SK-N-SH treated with all-trans-retinoic acid at 6 μM for 48 hours (cell line): ENCODE results near the gene SLC35D2.
A peak's percentile ranks its signal among the peaks of the same experiment; 100 is the strongest.

Source experiments
- ATAC-seq: fragments of 200-7000 bp; cut with Tn5 transposase; 3 replicates; pipeline ENCODE4 v1.9.1; 2020; ENCODE audit warnings: mild to moderate bottlenecking, moderate library complexity
- ARNTL ChIP-seq: fragments of 450-650 bp; formaldehyde crosslinking; IDR thresholded peaks from 2 replicates; pipeline ENCODE4 v1.5.0; 2020; ENCODE audit warnings: low read depth, mild to moderate bottlenecking, moderate library complexity, borderline replicate concordance
- BACH2 ChIP-seq: fragments of 250-450 bp; sonication (Bioruptor Pico); IDR thresholded peaks from 2 replicates; pipeline ENCODE4 v1.9.0; 2021; ENCODE audit warnings: mild to moderate bottlenecking, borderline replicate concordance
- CSDC2 ChIP-seq: fragments of 250-450 bp; sonication (Bioruptor Pico); IDR thresholded peaks from 2 replicates; pipeline ENCODE4 v1.5.0; 2020; ENCODE audit warnings: mild to moderate bottlenecking, moderate library complexity
- ESRRG ChIP-seq: fragments of 250-450 bp; sonication (Bioruptor Pico); IDR thresholded peaks from 2 replicates; pipeline ENCODE4 v1.6.1; 2021; ENCODE audit warnings: mild to moderate bottlenecking
- GLIS3 ChIP-seq: fragments of 250-450 bp; sonication (Bioruptor Pico); IDR thresholded peaks from 2 replicates; pipeline ENCODE4 v1.5.0; 2020; ENCODE audit warnings: mild to moderate bottlenecking, moderate library complexity
- ISL1 ChIP-seq: fragments of 250-450 bp; sonication (Bioruptor Pico); IDR thresholded peaks from 2 replicates; pipeline ENCODE4 v2.1.2; 2022; ENCODE audit warnings: mild to moderate bottlenecking, moderate library complexity
- PPARA ChIP-seq: fragments of 250-450 bp; sonication (Bioruptor Pico); IDR thresholded peaks from 2 replicates; pipeline ENCODE4 v1.5.0; 2020; ENCODE audit warnings: mild to moderate bottlenecking, borderline replicate concordance
- RARB ChIP-seq: fragments of 250-450 bp; sonication (Bioruptor Pico); IDR thresholded peaks from 2 replicates; pipeline ENCODE4 v1.8.0; 2021; ENCODE audit warnings: mild to moderate bottlenecking, moderate library complexity
- SNAI2 ChIP-seq: fragments of 250-450 bp; sonication (Bioruptor Pico); IDR thresholded peaks from 2 replicates; pipeline ENCODE4 v1.5.0; 2020; ENCODE audit warnings: mild to moderate bottlenecking, moderate library complexity
- TCF4 ChIP-seq: fragments of 250-450 bp; sonication (Bioruptor Pico); IDR thresholded peaks from 2 replicates; pipeline ENCODE4 v1.8.0; 2021; ENCODE audit warnings: mild to moderate bottlenecking, moderate library complexity, borderline replicate concordance
- TOX ChIP-seq: fragments of 250-450 bp; sonication (Bioruptor Pico); IDR thresholded peaks from 2 replicates; pipeline ENCODE4 v1.8.0; 2021; ENCODE audit warnings: mild to moderate bottlenecking, moderate library complexity, borderline replicate concordance
- ZC3H10 ChIP-seq: fragments of 250-450 bp; sonication (Bioruptor Pico); IDR thresholded peaks from 2 replicates; pipeline ENCODE4 v1.5.1; 2021; ENCODE audit warnings: mild to moderate bottlenecking, moderate library complexity
- ZFP3 ChIP-seq: fragments of 250-450 bp; sonication (Bioruptor Pico); IDR thresholded peaks from 2 replicates; pipeline ENCODE4 v1.5.0; 2020; ENCODE audit warnings: mild to moderate bottlenecking, moderate library complexity
- ZFP30 ChIP-seq: fragments of 450-650 bp; formaldehyde crosslinking; IDR thresholded peaks from 2 replicates; pipeline ENCODE4 v1.5.0; 2022; ENCODE audit warnings: mild to moderate bottlenecking, moderate library complexity
- ZNF565 ChIP-seq: fragments of 450-650 bp; formaldehyde crosslinking; conservative IDR thresholded peaks from 2 replicates; pipeline ENCODE4 v1.5.0; 2020; ENCODE audit warnings: low read depth, mild to moderate bottlenecking, moderate library complexity
- ZNF70 ChIP-seq: fragments of 450-650 bp; formaldehyde crosslinking; IDR thresholded peaks from 2 replicates; pipeline ENCODE4 v1.5.0; 2020; ENCODE audit warnings: mild to moderate bottlenecking, moderate library complexity
- ZNF8 ChIP-seq: fragments of 450-650 bp; formaldehyde crosslinking; IDR thresholded peaks from 2 replicates; pipeline ENCODE4 v1.5.0; 2020; ENCODE audit warnings: mild to moderate bottlenecking, moderate library complexity
- TF ChIP-seq, protein P1 (sequence below): fragments of 250-450 bp; sonication (Bioruptor Pico); IDR thresholded peaks from 2 replicates; pipeline ENCODE4 v1.5.0; 2020; ENCODE audit warnings: mild to moderate bottlenecking, moderate library complexity
- TF ChIP-seq, protein P2 (sequence below): fragments of 250-450 bp; sonication (Bioruptor Pico); IDR thresholded peaks from 2 replicates; pipeline ENCODE4 v1.8.0; 2020; ENCODE audit warnings: mild to moderate bottlenecking, moderate library complexity, borderline replicate concordance

The SLC35D2 gene

DNA sequence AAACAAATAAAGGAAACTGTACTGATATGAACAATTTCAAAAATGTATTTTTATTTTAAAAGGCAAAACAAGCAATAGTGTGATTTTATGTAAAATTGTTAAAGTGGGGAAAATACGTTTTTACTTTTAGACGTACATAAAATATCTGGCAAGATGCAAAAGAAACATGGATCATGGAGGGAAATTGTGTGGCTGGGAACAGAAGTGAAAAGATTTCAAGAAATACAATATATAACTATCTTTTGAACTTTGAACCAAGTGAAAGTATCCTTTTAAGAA, 36.1 kb upstream of the SLC35D2 start:
- no peak for ATAC-seq
- TF ChIP-seq ZFP3 (CRISPR knock-in tag): no peak
- TF ChIP-seq ZNF70 (CRISPR knock-in tag): no peak
- no peak for TF ChIP-seq PPARA (CRISPR knock-in tag)
- TF ChIP-seq SNAI2 (CRISPR knock-in tag): no peak
- TF ChIP-seq TCF4 (CRISPR knock-in tag): no peak
- TF ChIP-seq TOX (CRISPR knock-in tag): no peak
- TF ChIP-seq ESRRG: no peak
- no peak for TF ChIP-seq GLIS3 (CRISPR knock-in tag)
- no peak for TF ChIP-seq BACH2 (CRISPR knock-in tag)
- TF ChIP-seq, protein P1, sequence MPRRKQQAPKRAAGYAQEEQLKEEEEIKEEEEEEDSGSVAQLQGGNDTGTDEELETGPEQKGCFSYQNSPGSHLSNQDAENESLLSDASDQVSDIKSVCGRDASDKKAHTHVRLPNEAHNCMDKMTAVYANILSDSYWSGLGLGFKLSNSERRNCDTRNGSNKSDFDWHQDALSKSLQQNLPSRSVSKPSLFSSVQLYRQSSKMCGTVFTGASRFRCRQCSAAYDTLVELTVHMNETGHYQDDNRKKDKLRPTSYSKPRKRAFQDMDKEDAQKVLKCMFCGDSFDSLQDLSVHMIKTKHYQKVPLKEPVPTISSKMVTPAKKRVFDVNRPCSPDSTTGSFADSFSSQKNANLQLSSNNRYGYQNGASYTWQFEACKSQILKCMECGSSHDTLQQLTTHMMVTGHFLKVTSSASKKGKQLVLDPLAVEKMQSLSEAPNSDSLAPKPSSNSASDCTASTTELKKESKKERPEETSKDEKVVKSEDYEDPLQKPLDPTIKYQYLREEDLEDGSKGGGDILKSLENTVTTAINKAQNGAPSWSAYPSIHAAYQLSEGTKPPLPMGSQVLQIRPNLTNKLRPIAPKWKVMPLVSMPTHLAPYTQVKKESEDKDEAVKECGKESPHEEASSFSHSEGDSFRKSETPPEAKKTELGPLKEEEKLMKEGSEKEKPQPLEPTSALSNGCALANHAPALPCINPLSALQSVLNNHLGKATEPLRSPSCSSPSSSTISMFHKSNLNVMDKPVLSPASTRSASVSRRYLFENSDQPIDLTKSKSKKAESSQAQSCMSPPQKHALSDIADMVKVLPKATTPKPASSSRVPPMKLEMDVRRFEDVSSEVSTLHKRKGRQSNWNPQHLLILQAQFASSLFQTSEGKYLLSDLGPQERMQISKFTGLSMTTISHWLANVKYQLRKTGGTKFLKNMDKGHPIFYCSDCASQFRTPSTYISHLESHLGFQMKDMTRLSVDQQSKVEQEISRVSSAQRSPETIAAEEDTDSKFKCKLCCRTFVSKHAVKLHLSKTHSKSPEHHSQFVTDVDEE (CRISPR knock-in tag): no peak
- no peak for TF ChIP-seq CSDC2 (CRISPR knock-in tag)

DNA sequence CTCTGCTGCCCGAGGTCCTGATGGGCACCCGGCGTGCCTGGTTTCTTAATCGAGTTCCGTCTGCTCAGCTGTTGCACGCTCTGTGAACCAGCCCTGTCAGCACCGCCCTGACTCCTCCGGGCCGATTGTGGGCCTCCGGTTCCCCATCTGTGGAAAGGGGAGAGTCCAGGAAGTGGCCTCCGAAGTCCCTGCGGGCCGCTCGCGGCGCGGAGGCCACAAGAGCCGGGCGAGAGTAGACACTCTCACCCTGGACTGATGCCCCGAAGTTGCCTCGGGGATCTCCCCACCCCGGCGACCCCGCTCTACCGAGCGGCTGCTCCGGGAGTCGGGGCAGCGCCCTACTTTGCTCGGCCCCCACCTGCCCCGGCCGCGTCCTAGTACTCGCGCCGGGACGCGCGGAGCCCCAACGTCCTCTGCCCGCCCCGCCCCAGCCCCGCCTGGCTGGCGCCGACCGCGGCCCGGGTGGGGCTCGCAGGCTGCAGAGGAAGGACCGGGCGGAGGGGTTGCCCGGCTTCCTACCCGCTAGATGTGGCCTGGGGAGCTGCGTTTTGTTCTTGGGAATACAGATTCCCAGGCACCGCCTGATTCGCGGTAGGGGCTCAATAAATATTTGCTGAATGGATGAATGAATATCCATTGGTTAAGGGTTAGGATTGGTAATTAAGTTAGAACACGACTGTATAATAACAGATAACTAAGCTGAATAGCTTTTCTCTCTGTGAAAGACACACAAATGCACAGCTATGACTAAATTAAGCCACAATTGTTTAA, 35.6 kb upstream of the SLC35D2 start:
- peak; percentile 62 for ATAC-seq
- TF ChIP-seq ZFP3 (CRISPR knock-in tag) (peak; percentile 52; the same call in 1 of the 2 replicates), TCF4 (CRISPR knock-in tag) (no peak), SNAI2 (CRISPR knock-in tag) (peak; percentile 64; the same call in 1 of the 2 replicates), RARB (no peak), ZNF565 (CRISPR knock-in tag) (no peak), BACH2 (CRISPR knock-in tag) (no peak), ISL1 (CRISPR knock-in tag) (peak; percentile 19; the same call in 1 of the 2 replicates), GLIS3 (CRISPR knock-in tag) (0 out of 2 replicates have a peak, but pooled peaks have one; percentile 23), TOX (CRISPR knock-in tag) (no peak), ZC3H10 (CRISPR knock-in tag) (no peak), ZNF8 (no peak), ZNF70 (CRISPR knock-in tag) (no peak), ESRRG (peak; percentile 11; the same call in 1 of the 2 replicates), CSDC2 (CRISPR knock-in tag) (no peak; the same call in 1 of the 2 replicates)
- TF ChIP-seq, protein P1 (CRISPR knock-in tag): peak; percentile 55; the same call in 1 of the 2 replicates
- TF ChIP-seq, protein P2, sequence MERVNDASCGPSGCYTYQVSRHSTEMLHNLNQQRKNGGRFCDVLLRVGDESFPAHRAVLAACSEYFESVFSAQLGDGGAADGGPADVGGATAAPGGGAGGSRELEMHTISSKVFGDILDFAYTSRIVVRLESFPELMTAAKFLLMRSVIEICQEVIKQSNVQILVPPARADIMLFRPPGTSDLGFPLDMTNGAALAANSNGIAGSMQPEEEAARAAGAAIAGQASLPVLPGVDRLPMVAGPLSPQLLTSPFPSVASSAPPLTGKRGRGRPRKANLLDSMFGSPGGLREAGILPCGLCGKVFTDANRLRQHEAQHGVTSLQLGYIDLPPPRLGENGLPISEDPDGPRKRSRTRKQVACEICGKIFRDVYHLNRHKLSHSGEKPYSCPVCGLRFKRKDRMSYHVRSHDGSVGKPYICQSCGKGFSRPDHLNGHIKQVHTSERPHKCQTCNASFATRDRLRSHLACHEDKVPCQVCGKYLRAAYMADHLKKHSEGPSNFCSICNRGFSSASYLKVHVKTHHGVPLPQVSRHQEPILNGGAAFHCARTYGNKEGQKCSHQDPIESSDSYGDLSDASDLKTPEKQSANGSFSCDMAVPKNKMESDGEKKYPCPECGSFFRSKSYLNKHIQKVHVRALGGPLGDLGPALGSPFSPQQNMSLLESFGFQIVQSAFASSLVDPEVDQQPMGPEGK (CRISPR knock-in tag): peak; percentile 13; the same call in 1 of the 2 replicates

DNA sequence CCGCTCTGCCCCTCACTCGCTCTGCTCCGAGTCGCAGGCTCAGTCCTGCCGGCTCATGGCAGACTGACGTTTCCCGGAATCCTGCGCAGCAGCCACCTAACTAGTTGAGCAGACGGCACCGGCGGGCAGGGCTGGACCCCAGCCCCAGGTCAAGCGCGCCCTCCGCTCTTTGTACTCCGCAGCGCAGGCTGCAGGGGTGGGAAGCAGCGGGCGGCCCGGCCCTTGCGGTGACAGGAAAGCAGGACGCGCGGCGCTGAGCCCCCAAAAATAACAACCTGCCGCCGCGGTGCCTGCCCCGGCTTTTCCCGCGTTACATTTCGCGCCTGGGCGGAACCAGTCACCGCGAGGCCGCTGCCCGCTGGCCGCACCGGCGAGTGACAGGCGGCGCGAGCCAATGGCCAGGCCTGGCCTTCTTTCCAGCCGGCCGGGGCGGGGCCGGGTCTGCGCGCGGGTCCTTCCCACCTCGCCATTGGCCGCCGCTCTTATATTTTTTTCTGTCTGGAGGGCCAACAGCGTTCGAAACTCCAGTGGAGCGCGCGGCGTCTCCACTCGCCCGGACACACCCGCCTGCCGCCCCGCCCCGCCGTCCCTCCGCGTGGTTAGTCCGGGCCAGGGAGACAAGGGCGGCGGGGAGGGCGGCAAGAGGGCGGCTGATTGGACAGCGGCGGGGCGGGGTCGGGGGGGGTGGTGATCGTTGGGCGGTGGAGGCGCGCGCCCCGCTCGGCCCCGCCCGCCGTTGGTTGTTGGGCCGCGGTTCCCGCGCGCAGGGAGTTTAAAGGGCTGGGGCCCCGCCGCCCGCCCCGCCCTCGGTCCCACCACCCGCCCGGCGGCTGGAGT, 34.8 kb upstream of the SLC35D2 start, which contains the start of gene ZNF367:
Gene ZNF367 (minus strand): TSS at position 288 of the 837 bp plus-strand sequence. CDS start 338 bp downstream, outside the sequence.
- peak; percentile 85 for ATAC-seq
- TF ChIP-seq ZC3H10 (CRISPR knock-in tag): no peak
- TF ChIP-seq ISL1 (CRISPR knock-in tag): no peak
- TF ChIP-seq ZNF8: no peak
- TF ChIP-seq TOX (CRISPR knock-in tag): no peak
- TF ChIP-seq ZNF70 (CRISPR knock-in tag): no peak
- TF ChIP-seq ARNTL: no peak
- TF ChIP-seq ZFP30: no peak
